Measurements from ENCODE around the gene CLMP.

Gene CLMP

DNA sequence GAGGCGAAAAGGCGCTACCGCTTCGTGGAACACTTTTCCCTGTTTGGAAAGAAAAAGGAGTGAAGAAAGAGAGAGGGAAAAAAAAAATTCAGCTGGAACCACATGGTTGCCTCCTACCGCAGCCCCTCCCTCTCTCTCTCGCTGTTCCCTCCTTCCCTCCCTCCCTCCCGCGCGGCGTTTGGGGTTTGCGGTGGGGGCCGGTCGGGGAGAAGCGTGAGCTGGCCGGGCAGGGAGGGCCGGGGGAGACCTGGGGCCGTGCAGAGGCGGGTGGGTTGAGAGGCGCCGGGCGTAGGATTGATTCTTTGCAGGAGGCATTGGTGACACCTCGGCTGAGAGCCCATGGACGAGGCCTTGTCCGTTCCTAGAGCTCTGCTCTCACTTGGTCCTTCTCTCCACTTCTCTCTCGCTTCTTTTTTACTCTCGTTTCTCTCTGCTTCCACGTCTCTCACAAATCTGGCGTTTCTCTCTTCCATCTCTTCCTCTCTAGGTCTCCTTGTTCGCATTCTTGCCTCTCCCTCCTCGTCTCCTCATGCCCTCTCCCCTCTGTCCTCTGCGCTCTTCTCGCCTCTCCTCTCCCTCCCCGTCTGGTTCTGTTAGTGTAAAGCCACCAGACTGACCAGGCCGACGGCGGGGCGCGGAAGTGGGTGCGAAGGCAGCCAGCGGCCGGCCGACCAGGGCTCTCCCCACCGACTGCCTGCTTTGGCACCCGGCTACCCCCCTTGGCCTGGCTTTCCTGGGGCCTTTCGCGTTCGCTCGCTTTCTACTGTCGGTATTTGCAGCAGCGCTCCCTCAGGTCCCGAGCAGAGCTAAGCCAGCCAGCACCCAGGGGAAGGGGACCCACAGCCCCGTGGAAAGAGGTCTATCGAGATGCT, at the start of gene CLMP:
Gene CLMP, minus strand, starts transcription at position 61 of the 872 bp plus-strand sequence. CDS start 308 bp downstream, outside the sequence.
- DNase-seq (ENCODE audit: low spot score), result peak; percentile 85

DNA sequence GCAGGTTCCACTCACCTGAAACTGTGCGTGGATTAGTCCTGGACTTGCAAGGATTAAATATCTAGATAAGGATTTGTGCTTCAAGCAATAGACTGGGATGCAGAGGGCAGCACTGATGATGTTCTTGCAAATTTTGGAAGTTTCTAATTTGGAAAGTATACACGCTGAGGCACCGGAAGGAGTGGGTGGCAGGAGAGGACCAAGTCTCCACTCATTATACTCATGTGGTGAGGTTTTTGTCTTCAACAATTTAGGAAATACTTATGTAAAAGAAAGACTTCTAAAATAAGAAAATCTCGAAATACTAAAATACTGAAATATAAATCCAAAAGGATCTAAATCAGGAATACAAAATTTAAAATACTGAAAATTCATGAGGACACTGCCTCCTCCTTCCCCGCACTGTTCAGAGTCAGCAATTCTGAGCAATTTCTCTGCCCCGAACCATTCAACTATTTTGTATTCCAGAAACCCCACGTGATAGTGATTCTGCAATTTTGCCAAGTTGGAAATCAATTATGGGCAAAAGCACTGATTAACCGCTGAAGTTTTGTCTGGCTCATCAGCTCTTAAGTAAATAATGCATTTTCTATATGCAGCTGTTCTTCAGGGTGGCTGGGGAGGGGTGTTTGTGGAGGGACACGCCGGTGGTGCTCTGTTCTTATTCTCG, 47.0 kb upstream of the CLMP start:
- DNase-seq (ENCODE audit: low spot score), result no peak

DNA sequence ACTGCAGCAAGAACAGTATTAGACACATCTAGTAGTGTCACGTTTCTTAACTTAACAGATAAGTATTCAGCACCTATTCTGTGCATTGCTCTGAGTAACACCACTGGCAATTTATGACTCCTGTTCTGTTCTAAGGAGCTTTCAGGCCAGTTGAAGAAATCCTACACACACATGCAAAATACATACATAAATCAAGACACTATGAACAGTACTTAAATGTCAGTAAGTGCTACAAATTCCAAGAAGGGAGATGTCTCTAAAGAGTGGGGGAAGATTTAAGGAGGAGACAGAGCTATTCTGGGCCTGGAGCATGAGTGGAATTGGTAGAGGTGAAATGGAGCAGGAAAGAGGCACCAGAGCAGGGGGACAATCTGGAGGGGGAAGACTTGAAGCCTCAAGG, 46.2 kb upstream of the CLMP start:
- DNase-seq (ENCODE audit: low spot score), result no peak

- no peak for DNase-seq (ENCODE audit: low spot score)
Measured at GRCh38 chr11:123239191-123240150, 44.4 kb upstream of the CLMP start.

DNA sequence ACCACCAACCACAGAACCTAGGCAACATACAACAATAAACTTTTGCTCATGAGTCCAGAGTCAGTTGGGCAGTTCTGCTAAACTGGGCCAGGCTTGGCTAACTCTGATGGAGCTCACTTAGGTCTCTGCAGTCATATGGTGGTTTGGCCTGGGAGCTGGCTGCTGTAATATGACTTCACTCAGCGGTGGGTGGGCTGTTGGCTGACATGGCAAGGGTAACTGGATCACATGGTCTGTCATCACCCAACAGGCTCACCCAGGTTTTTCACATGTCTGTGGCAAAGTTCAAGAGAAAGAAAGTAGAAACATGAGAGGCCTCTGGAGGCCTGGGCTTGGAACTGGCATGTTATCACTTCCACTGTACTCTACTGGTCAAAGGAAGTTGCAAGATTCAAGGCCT, 43.2 kb upstream of the CLMP start:
- DNase-seq (ENCODE audit: low spot score), result peak; percentile 69

GRCh38 chr11:123236879-123237278, 41.8 kb upstream of the CLMP start:
- no peak for DNase-seq (ENCODE audit: low spot score)

DNA sequence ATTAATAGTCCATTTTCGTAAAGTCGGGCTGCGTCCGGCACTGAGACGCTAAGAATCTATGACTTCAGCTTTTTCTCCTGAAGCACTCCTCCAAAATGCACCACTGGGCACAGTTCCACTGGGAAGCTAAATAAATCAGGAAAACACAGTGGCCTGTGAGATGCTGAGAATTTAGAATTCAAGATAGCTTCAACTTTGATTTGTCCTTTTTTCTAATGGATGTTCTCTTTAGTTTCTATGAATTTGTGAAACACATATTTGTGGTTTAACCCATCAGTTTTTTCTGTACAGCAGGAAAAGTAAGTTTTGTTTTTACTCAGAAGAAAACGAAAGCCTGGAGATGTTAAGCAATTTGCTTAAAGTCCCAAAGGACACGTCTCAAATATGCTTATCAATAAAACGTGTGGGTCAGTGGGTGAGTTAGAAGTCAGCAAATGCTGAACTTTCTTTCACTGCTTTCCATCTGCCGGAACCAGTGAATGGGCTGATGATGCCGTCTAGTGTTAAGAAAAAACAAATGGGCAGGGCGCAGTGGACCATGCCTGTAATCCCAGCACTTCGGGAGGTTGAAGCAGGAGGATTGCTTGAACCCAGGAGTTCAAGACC, 40.7 kb upstream of the CLMP start:
- DNase-seq (ENCODE audit: low spot score), result no peak

GRCh38 chr11:123235117-123235655, 40.1 kb upstream of the CLMP start:
- no peak for DNase-seq (ENCODE audit: low spot score)

- no peak for DNase-seq (ENCODE audit: low spot score)
Measured at GRCh38 chr11:123233975-123234334, 38.9 kb upstream of the CLMP start.

- DNase-seq (ENCODE audit: low spot score), result no peak
Measured at GRCh38 chr11:123233280-123233974, 38.4 kb upstream of the CLMP start.

DNA sequence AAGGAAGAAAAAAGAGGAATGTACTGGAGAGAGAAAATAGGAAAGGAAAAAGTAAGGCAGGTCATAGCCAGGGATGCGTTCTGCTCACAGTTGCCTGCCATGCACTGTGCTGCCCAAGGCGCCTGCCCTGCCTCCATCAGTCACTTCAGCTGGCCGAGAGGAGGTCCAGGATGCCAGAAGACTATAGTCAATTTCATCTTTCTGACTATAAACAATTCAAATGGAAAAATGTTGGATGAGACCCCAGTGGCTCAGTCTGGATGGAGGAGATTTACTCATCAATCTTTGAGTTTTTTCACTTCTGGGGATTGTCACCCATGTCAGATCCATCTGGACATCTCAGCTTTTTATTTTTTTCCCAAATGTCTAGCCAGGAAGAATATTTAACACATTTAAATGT, 36.7 kb upstream of the CLMP start:
- DNase-seq (ENCODE audit: low spot score), result peak; percentile 43

GRCh38 chr11:123231256-123231655, 36.2 kb upstream of the CLMP start:
- peak; percentile 78 for DNase-seq (ENCODE audit: low spot score)

DNA sequence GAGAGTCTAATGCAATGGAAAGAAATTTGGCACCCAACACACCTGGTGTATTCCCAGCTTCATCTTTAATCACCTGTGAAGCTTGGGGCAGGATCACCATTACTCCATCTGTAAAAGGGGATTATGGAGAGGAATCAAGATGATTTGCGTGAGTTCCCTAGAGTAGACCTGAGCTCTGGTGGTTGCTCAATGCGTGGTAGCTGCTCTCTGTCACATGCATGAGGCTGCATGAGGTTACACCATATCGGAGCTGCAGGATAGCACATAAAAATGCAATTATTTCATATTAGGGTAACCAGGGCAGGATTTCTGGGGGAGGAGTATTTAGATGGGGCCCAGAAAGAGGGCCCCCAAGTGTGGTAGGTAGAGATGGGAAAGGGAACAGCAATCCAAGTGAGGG, 35.3 kb upstream of the CLMP start:
- DNase-seq (ENCODE audit: low spot score), result no peak

DNA sequence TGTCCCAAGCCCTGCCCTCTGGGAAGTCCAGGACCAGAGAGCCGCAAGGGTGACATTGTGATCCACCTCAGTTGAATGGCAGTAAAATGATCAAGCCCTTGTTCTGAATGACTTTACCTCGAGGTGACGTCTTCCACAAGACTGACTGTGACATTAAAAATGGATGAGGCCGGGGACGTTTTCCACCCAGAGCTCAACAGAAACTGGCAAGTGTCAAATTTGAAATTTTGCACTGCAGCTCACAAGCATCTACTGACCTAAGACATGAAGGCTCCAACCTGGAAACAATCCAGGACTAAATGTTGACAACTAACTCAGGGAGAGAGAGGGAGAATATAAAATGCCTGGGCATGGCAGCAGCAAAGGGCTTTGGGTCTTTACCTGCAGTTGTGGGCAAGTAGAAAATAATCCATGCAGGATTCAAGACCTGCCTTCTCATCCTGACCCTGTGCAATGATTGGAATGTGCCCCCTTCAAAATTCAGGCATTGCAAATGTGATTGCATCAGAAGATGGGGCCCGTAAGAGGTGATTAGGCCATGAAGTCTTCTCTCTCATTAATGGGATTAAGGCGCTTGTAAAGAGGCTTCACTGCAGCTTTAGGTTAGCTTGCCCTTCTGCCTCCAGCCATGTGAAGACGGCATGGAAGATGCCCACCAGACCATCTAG, 33.6 kb upstream of the CLMP start:
- DNase-seq (ENCODE audit: low spot score), result no peak

DNA sequence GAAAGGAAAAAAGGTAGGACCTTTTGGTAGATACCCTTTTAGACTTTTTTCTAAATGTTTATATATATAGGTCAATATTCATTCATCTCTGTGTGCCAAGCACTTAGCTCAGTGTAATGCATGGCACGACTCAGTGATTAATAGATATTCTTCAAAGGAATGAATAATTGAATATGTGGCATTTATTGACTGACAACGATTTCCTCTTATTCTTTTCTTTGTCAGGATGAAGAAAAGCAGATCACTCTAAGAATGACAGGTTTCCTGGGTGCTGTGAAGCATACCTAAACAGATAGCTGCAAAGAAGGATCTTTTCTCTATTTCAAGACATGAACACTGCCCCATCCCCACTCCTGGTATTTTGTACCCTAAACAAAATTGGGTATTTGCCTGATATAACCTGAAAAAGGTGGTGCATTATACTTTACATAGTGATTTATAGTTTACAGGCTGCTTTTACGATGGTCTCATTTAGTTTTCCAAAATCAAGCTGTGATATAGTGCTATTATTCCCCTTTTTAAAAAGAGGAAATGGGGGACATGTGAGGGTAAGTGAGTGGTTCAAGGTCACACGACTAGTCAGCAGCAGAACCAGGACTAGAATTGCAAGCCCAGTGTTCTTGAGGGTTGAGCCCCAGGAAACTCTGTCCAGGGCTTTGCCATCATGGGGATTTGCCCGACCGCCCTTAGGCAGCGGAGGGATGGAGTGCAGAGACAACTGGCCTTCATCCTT, 32.9 kb upstream of the CLMP start:
- DNase-seq (ENCODE audit: low spot score), result no peak

DNA sequence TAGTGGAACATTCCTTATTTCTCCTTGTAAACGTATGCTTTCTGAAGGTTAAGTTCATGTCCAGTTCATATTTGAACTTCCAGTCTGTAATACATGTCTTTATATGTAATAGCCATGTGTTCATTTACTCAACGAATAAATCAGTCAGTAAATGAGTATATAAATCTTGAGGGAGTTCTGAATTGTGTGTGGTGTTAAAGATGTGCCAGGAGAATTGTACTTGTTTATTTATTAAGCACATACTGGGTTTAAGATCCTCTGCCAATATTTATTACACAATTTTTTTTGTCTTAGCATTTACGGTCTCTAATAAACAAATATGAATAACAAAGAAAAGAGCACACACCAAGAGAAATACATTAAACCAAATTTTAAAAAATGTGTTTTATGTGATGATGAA, 26.5 kb upstream of the CLMP start:
- DNase-seq (ENCODE audit: low spot score), result no peak

DNA sequence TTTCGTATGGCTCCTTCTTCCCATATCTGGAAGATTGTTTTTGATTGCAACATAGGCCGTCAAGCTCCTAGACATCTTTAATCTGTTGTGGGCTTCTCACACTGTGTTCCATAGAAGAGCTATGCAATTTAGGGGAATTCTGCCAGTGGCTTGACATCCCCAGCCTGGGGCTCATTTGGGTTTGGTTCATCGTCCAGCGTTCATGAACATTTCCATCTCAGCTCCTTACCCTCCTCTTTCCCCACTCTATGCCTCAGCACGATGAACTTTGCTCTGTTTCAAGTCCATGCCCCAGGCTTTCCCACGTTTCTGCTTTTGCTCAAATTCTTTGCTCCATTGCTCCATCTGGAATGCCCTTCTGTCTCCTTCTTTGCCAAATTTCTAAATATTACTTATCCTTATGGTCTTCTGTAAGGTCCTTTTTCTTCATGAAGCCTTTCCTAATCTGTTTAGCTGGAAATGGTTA, 26.1 kb upstream of the CLMP start:
- no peak for DNase-seq (ENCODE audit: low spot score)

GRCh38 chr11:123219066-123219690, 24.1 kb upstream of the CLMP start:
- DNase-seq (ENCODE audit: low spot score), result peak; percentile 36

DNA sequence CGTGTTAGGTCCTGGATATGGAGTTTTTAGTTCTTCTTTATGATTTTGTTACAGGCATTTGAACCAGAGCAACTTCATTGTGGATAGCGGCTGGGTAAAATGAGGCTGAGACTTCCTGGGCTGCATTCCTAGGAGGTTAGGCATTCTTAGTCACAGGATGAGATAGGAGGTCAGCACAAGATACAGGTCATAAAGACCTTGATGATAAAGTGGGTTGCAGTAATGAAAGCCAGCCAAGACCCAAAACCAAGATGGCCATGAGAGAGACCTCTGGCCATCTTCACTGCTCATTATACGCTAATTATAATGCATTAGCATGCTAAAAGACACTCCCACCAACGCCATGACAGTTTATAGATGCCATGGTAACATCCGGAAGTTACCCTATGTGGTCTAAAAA, 23.4 kb upstream of the CLMP start:
- DNase-seq (ENCODE audit: low spot score), result no peak
